Activated naive CD4-positive, alpha-beta T cell treated with anti-CD3 and anti-CD28 coated beads, Interleukin-2, amount 50 U/mL, for 16 hours (primary cell): Measurements from ENCODE around the gene CNOT11.
A peak's percentile ranks its signal among the peaks of the same experiment; 100 is the strongest.
"Not testable (repeated sequence)": the region's sequence is repeated elsewhere in the genome, so short reads cannot be mapped to it uniquely, and the experiment has no call there.

Experiments used
- DNase-seq: peaks from one replicate; pipeline ENCODE4 v3.0.0-alpha.2; 2020

The CNOT11 gene

DNA sequence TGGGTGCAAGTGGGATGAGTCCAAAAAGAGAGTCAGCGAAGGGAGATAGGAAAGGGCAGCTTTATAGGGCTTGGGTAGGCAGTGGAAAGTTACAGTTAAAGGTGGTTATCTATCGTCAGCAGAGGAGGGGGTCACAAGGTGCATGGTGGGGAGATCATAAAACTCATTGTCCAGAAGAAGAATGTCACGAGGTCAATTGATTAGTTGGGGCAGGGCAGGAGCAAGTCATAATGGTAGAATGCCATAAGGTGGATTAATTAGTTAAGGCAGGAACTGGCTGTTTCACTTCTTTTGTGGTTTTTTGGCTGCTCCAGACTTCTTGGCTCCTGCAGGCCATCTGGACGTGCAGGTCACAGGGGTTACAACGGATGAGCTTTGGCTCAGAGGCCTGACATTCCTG lies 3.9 kb upstream of the CNOT11 start:
- not testable (repeated sequence) for DNase-seq

DNA sequence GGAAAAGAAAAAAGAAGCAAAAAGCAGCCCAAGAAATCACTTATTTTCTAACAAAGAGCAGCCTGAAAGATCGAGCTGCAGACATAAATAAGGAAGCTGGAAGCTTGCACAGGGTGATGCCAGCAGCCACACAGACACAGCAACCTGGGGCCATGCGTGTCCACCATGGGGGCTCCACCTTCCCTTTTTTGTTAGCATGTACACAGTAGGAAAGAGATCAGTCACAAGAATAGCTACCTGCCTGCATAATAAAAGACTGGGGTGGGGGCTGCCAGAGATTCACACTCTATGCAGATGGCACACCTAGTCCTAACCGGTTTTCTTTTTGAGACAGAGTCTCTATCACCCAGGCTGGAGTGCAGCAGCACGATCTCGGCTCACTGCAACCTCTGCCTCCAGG lies 2.9 kb upstream of the CNOT11 start:
- no peak for DNase-seq

DNA sequence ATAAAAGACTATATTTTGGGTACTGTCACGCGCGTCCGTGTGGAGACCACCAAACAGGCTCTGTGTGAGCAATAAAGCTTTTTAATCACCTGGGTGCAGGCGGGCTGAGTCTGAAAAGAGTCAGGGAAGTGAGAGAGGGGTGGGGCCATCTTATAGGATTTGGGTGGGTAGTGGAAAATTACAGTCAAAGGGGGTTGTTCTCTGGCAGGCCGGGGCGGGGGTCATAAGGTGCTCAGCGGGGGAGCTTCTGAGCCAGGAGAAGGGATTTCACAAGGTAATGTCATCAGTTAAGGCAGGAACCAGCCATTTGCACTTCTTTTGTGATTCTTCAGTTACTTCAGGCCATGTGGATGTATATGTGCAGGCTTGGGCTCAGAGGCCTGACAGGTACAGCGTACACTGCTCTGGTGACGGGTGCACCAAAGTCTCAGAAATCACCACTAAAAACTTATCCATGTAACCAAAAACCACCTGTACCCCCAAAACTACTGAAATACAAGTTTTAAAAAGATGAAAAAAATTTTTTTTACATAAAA lies 1.4 kb upstream of the CNOT11 start:
- DNase-seq, result not testable (repeated sequence)

DNA sequence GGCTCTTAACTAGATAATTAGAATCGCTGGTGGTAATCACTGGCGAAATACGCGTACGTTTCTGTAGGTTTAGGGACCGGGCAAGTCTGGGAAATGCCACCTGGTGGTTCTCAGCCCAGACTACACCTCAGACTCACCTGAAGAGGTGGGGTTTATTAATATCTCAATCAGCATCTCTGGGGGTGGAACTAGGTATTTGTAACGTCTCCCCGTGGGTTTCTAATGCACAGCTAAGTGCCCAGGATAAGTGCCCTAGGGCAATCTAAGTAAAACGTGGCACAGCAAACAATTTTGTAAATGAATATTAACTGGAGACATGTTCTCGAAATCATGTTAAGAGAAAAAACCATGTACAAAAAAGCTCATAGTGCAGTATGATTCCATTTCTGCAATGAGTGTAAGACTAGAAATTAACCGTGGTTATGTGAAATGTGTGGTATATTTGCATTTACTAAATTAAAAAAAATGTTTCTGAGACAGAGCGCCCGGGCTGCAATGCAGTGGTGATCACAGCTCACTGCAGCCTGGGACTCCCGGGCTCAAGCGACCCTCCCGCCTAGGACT lies 760 bp upstream of the CNOT11 start:
- DNase-seq, result peak; percentile 36

DNA sequence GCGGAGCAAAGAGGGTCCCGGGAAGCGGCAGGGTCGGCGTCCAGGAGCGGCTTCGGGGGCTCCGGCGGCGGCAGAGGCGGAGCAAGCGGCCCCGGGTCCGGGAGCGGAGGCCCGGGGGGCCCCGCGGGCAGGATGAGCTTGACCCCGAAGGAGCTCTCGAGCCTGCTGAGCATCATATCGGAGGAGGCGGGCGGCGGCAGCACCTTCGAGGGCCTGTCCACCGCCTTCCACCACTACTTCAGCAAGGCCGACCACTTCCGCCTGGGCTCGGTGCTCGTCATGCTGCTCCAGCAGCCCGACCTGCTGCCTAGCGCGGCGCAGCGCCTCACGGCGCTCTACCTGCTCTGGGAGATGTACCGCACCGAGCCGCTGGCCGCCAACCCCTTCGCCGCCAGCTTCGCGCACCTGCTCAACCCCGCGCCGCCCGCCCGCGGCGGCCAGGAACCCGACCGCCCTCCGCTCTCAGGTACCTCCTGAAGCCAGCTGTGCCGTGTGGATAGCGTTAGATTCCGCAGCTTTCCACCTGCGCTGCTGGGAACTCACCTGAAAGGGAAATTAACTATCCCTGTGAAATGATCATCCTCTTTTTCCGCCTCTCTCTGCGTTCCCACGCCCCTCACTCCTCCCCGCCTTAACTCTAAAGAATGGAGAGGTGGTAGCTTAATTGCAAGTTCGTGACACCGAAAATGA lies 472 bp downstream of the CNOT11 start:
- peak; percentile 74 for DNase-seq

DNA sequence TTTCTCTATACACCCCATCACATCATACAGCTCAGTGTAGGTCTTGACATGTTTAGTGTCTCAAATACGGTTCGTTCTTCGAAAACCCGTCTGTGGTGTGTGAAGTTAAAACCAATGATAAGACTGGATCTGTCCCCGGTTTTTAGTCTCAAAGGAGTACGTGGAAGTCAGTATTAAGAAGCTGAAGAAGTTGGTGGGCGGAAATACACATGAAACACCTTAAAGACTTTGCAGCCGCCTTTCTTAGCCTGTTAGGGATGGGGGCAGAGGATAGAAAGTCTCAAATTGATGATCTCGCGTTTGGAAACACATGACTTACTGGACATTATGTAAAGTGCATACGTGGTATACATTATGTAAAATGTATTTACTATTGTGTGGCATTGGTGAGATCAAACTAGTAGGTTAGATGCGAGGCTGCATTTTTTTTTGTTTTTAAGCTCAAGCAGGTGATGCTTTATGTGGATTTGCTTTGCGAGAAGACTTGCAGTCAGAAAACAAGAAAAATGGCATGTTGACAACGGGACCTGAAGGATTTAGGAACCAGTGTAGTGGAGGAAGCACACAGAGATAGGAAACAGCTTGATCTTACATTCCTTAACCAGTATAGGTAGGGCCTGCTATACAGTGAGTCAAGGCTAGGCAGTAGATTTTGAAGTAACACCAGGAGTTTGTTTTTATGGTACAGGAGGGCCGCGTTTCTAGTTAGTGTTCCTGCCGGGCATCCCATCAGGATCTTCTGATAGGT lies 1.2 kb downstream of the CNOT11 start:
- DNase-seq, result no peak

DNA sequence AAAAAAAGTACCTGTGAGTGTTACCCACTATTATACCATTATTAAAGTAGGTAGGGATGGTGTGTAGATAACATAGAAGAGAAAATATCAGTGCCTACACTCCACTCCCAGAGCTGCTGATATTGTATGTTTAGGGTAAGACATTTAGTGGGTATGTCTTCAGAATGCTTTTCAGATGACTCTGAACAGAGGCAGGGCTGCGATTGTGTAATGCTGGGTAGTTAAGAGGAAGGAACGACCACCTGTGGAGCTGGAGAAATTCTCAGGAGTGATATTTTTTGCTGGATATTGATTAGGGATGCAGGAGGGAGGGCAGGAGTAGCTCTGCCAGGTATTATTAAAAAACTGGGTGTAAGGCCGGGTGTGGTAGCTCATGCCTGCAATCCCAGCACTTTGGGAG lies 2.8 kb downstream of the CNOT11 start:
- no peak for DNase-seq

DNA sequence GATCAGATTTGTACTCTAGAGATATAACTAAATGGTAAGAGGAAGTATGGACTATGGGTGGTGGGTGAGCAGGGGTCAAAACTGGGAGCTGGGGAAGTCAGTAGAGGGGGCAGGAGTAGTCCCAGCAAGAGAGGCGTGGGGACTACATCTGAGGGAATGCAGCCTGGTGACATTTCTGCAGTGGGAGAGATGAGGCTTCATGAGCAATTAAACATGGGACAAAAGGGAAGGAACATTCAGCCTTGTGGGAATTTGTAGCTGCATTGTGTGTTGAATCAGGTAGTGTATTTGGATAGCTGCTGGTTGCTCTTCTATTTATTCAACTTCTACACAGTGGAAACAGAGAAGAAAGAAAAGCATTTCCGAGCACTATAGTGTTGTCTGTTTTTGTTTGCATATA lies 3.6 kb downstream of the CNOT11 start:
- no peak for DNase-seq

DNA sequence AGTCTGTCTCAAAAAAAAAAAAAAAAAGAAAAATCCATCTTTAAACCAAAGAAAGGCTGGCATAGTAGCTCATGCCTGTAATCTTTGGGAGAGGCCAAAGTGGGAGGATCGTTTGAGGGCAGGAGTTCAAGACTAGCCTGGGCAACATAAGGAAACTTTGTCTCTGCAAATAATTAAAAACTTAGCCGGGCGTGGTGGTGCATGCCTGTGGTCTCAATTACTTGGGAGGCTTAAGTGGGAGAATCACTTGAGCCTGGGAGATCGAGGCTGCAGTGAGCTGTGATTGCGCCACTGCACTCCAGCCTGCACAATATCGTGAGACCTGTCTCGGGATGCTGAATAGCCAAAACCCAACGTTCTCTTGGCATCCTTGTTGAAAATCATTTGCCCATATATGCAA lies 6.1 kb downstream of the CNOT11 start:
- no peak for DNase-seq

DNA sequence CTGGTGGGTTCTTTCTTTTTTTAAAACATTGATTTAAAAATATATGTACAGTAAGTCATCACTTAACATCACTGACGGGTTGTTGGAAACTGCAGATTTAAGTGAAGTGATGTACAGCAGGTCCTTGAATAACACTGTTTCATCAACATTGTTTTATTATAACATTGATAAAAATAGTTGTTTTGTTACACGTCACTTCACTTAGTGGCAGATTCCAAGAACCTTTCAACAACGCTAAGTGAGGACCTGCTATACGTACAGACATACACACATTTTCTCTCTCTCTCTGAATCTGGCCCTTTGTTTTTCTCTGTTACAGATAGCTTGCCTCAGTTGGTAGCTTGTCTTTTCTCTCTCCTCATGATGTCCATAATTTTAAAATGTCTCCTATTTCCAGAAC lies 9.5 kb downstream of the CNOT11 start:
- no peak for DNase-seq

DNA sequence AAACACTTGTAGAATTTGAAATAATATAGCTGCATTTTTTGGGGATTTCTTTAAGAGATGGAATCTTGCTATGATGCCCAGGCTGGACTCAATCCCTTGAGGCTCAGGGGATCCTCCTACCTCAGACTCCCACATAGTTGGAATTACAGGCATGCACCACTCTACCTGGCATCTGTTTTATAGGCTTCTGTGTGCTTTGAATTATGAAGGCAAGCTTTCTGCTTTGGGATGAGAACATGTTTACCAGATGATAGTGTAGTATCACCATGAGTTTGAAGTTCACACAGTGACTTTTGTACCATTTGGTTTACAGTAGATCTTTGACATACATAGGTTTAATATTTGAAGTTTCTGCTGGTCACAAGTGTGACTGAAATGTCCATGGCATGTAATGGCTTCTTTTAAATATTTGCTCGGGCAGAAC lies 10.7 kb downstream of the CNOT11 start:
- DNase-seq, result no peak

DNA sequence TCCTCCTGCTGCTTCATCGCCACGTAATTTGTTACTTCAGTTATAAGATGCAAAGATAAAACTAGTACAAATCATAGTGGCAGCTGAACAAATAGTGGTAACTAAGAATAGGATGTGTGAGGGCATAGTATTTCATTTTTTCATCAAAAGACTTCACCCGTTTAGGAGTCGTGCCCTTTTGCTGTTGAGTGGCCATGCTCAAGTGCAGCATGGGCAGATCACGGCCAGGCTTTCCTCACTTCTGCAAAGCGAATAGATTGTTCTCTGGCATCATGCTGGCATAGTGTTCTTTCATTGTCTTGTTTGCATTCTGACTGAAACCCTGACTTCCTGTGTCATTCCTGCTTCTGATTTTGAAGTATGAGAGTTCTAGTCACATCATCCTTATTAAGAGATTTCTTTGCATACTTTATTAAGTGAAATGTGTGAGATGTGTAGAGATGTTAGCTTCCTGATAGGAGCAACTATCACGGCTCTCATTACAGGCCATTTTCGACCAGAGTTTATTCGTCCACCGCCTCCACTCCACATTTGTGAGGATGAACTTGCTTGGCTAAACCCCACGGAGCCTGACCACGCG lies 11.8 kb downstream of the CNOT11 start:
- DNase-seq, result no peak

DNA sequence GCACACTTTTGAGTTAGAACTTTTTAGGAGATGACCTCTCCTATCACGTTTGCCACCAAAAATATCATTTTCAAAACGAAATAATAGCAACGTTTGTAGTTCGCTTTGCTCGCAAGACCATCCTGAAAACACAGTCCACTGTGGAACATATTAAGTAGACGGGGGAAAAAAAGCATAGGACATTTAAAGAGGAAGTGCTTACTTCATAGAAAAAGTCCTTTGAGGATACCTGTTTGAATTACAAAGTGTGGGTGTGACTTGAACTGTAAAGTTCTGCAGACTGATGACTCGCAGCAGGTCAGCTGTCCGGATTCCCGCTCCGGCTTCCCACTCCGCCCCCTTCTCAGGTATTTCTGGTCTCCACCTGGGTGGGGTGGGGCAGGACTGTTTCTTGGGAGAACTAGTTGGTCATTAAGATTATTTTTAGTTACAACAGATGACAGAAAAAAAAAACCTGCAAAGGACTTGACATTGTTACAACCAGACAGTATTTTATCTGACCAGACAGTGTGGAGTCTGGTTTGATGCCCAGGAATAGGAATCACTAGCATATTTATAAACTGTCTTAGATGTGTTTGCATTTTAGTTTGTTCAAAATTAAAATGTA lies 13.3 kb downstream of the CNOT11 start:
- DNase-seq, result no peak

DNA sequence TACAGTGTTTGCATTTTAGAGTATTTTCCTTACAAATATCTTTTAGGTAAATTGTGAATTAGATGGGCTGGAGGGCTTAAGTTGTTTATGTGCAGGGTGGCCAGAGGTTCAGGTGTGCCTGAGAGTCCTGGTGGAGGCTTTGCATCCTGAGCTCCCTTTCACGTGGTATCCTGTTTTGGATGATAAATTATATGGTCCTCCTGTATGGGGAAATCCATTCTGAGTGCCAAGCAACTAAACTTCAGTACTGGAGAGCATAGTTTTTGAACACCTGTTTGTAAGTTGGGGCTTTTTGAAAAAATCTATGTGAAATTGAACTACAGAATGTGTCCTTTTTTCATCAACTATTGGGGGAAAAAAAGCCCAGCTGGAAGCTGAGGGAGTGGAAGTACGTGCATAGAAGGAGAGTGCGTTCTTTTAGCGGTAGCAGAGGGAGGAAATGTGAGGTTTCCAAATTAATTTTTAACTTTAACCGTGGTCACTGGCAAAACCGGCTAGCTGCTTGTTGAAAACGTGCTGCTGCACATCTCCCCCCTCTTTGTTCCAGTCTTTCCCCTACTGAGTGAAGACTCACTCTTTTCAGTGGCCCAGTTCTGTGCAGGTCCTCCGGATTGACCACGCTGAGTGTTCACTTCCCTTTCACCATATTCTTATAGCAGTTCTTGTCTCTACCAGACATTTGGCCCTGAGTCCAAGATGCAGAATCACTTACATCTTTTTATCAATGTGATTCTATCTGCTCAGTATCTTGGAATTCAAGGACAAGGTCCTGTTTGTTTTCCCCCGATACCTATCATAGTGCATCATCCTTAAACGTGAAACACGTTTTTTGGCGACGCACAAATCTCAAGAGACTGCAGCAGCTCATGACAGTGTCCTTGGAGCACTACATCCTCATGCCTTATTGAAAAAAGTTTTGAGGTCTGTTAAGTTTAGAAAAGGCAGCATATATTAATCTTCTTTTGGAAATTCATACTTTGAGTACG lies 15.3 kb downstream of the CNOT11 start:
- DNase-seq, result no peak

DNA sequence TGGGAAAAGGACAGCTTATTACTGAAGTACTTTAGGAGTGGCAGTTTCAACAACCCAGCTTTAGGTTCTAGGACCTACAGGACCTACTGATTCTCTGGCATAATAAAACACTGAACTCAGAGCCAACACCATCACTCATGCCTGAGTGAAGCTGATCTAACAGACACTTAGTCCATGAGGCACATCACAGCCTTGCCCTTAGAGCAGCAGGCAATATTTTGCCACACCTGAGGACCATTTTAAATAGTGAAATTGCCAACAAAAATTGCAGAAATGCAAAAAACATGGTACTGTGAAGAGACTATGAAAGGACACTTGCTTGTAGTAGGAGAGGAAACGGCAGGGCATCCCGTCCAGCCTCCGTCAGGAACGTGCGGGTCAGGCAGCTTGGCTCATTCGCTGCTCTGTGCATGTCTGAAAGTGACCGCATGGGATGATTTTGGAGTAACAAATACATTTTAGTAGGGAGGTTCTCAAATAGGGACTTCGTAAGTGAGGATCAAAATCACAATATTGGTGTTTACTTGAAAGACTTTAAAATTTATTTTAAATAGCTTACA lies 18.1 kb downstream of the CNOT11 start:
- DNase-seq, result no peak

DNA sequence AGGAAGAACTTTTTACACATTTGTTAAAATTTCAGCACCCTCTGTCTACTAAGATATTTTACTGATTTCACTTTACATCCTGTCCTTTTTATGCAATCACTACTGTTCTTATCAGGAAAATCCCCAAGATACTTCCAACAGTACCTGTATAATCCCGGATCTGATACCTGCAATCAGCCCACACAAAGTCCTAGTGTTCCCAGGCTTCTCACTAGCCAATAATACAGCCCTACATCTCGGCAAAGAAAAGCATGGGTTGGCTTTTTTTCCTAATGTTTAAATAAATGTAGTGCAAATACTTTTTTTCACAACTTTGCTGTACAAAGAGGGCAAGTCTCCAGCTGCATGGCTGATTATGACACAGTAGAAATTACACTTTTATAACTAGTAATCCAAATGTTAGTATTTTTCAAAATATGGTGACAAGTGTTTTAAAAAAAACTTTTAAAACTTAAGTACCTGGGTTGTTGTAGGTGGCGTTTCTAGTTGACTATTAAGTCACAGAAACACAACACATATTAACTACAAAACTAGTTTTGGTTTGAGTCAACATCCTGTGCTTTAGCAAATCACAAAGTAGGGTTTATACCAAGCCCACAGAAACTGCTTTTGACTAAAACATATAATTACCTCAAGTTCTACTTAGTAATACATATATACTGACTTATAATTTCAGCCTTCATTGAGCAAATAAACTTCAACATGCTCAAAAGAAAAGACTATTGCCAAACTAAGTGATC lies 19.5 kb downstream of the CNOT11 start:
- no peak for DNase-seq

DNA sequence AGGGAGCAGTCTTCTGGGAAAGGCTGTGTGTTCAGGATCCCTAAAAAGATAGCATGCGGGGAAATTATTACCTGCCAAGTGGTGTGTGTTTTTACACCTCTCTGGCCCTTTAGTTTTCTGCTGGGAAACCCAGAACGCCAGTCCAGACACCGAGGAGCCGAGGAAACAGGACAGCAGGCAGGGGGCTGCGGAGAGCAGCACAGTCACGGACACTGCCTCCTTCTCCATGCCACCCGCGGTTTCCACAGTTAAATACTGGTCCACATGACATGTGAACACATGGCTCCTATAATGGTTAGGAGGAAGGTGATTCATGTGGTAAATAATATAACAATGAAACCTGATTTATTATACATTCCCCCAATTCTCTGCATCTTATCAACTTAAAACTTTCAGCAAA lies 20.4 kb downstream of the CNOT11 start:
- DNase-seq, result no peak

DNA sequence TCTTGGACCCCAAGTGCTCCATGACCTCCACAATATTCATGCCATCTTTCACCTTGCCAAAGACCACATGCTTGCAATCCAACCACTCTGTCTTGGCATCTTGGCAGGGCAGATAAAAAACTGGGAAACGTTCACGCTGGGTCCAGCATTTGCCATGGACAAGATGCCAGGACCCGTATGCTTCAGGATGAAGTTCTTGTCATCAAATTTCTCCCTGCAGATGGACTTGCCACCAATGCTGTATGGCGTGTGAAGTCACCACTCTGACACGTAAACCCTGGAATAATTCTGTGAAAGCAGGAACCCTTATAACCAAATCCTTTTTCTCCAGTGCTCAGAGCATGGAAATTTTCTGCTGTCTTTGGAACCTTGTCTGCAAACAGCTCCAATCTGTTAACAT lies 21.5 kb downstream of the CNOT11 start:
- no peak for DNase-seq

DNA sequence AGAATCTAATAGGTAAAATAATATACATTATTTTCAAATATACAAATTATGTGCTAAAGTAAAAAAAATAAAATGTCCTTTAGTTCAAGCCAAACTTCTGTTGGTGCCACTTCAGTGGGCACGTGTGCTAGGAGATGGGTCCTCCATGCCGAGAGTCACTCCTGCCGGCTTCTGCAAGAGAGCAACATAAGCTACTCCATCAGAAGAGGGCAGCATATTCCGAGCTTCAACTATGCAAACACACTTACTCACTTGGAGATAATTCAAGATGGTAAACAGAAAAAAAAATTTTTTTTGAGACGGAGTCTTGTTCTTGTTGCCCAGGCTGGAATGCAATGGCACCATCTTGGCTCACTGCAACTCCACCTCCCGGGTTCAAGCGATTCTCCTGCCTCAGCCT lies 24.4 kb downstream of the CNOT11 start:
- DNase-seq, result no peak

DNA sequence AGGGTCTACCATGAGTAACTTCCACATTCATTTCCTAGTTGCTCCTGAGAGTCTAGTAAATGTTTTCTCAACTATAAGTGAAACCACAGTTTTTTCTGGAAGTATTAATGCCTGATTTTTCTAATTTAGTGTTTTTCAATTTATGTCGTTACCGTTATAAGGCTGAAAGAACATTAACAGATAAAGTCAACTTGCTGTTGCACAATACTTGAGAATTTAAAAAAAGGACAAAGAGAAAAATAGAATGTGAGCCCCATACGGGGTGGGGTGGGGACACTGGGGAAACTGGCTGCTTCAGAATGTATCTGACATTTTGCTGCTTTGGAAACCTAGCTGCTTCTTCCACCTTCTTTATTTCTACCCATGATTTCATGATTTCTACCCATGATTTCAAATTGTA lies 26.2 kb downstream of the CNOT11 start:
- DNase-seq, result no peak

DNA sequence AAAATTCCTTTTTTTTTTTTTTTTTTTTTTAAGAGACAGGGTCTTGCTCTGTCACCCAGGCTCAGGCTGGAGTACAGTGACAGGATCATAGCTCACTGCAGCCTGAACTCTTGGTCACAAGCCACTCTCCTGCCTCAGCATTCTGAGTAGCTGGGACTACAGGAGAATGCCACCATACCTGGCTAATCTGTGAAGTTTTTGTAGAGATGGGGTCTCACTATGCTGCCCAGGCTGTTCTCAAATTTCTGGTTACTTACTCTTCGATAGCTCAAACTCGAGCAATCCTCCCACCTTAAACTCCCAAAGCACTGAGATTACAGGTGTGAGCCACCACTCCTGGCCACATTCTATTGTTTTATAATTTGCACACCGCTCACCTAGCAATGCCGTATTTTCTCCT lies 28.8 kb downstream of the CNOT11 start:
- no peak for DNase-seq
